Colon (tissue), 2 donors: ENCODE measurements around the gene ANKRD18B.
A peak's percentile ranks its signal among the peaks of the same experiment; 100 is the strongest.
"Not testable (repeated sequence)": the region's sequence is repeated elsewhere in the genome, so short reads cannot be mapped to it uniquely, and the experiment has no call there.

Source experiments
- FAIRE-seq: peaks from 2 replicates; lab custom pipeline; 2012; peaks lifted over from hg19 to GRCh38; lab: Jason Lieb, UNC
- donor health status: control.
- donor health status: control.

Gene ANKRD18B

GRCh38 chr9:33535541-33535940 is 11.5 kb downstream of the ANKRD18B start:
- peak; percentile 91 for FAIRE-seq

DNA sequence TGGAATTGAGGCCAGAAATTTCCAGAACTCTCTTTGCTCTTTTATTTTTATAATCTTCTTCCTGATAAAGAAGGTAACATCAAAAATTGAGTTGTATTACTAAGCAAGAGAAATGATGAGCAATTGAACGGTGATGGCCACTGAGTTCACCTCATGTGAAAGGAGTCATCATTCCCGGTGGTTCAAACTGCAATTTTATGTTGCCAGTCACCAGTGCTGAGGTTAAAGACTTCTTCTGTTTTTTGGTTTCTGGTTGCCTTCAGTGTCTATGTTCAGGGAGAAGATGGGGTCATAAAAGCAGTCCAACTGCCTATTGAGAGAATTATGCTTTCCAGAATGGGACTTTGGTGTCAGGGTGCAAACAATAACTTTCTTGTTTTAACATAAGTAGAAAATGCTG is 19.4 kb downstream of the ANKRD18B start:
- FAIRE-seq: not testable (repeated sequence)

GRCh38 chr9:33545715-33546114 is 21.7 kb downstream of the ANKRD18B start:
- not testable (repeated sequence) for FAIRE-seq

DNA sequence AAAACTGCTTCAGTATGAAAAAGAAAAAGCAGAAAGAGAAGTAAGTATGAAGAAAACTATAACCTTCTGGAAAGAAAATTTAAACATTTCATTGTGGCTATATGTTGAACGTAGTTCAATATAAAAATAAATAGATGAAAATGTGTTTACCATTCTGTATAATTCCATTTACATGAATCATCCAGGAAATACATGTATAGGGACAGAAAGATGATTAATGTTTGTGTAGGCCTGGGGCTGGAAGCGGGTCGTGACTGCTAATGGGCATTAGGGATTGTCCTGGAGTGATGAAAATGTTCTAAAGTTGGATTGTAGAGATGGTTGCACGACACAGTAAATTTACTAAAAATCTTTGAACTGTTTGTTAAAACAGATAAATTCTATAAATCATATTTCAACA is 24.8 kb downstream of the ANKRD18B start:
- FAIRE-seq: peak; percentile 28

DNA sequence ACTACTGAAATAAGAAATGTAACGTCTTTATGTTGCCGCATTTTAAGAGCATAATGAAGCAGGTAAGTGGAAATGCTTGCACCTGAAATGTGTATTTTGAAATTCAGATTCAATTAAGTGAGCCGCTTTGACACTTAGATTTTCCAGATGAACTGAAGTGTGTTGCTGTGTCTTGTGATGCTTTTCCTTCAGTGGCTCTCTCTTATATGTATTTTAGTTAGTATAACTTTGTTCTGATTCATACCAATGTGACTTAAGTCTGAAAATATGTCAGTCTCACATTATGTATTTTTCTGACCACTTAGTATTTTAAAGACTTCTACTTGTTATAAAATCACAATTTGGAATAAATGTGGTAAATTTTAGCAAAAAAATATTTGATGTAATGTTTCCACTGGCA is 25.4 kb downstream of the ANKRD18B start:
- FAIRE-seq: peak; percentile 55

GRCh38 chr9:33551183-33551582 is 27.1 kb downstream of the ANKRD18B start:
- not testable (repeated sequence) for FAIRE-seq

DNA sequence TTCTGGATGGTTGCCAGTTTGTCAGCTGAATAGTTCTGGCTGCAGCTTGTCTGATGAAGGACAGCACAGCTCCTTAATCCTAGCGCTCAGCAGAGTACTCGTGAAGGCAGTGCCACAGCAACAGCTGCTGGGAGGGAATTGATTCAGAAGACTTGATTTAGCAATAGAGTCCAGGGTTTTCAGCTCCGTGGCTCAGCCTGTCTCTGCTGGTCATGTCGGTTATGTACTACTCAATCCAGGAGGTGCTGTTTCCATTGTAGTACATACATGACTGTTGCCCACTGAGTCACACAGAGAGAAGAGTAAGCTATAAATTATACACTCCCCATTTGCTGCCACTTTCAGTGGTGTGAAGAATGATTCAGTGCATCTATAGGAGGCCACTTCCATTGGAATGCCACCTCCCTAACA is 28.3 kb downstream of the ANKRD18B start:
- not testable (repeated sequence) for FAIRE-seq

GRCh38 chr9:33560217-33560616 is 36.2 kb downstream of the ANKRD18B start:
- not testable (repeated sequence) for FAIRE-seq

DNA sequence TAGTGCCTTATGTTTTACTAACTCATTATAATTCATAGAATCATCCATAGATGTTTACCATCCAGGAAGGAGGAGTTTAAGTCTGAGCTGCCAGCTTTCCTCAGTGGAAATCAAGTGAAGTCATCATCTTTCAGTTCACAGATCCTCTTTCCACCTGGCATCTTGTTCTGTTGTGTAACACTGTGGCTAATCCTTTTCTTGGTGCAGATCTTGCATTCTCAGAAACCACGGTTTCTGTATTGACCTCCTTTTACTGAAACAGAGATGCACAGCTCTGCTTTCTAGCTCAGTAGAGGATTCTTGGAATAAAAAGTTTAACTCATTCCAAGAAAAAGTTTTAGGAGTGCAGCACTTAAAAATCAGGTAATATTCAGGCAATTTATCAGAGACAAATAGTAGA is 38.1 kb downstream of the ANKRD18B start:
- not testable (repeated sequence) for FAIRE-seq

DNA sequence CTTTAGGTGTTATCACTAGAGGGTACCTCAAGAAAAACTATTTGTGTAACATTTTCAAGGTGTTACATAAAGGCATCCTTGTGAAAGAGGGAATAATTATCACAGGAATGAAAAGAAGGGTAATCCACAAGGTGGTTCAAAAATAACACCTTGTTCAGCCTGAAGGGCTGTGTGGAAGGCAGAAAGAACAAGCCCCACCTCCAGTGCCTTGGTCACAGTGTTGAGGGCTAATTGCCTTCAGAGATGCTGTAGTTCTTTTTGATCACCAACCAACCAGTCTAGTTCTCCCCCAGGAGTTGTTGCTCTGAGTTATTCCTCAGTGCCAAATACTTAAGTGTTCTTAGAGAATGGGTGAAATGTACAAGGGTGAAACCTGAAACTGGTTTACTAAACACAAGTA is 43.7 kb downstream of the ANKRD18B start:
- not testable (repeated sequence) for FAIRE-seq

DNA sequence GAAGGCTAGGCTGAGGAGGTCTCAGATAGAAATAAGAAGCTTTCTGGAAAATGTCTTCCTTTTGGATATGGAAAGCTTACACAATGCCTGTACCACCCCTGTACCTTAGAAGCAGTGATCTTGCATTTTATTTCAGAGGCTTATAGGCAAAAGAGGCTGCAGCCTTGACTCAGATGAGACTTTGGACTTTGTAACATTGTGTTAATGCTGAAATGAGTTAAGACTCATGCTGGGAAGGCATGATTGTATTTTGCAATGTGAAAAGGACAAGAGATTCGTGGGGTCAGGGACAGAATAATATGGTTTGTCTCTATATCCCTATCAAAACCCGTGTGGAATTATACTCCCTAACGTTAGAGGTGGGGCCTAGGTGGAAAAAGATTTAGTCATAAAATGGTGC is 53.7 kb downstream of the ANKRD18B start:
- FAIRE-seq: not testable (repeated sequence)

GRCh38 chr9:33579996-33580395 is 55.9 kb downstream of the ANKRD18B start:
- FAIRE-seq: not testable (repeated sequence)

DNA sequence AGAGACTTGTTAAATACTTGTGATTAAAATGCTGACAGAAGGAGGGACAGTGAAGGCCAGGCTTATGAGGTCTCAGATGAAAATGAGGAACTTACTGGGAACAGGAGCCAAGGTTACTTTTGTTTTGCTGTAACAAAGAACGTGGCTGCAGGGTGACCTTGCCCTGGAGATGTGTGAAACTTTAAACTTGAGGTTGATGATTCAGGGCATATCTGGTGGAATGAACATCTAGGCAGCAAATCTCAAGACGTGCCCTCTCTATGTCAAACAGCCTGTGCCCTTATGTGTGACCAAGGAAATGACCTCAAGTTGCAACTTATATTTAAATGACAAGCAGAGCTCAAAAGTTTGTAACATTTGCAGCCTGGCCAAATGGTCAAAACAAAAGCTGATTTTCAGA is 58.6 kb downstream of the ANKRD18B start:
- not testable (repeated sequence) for FAIRE-seq

DNA sequence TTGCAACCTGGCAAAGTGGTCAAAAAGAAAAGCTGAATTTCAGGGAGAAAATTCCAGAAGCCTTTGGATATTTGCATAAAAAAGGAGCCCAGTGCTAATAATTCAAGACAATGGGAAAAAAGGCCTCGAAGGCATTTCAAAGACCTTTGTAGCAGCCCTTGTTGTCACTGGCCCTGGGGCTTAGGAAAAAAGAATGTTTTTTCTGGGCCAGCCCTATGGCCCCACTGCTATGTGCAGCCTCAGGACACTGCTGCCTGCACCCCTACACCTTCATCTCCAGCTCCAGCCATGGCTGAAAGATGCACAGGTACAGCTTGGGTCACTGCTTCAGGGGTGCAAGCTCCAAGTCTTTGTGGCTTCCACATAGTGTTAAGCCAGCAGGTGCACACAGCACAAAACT is 62.1 kb downstream of the ANKRD18B start:
- not testable (repeated sequence) for FAIRE-seq

DNA sequence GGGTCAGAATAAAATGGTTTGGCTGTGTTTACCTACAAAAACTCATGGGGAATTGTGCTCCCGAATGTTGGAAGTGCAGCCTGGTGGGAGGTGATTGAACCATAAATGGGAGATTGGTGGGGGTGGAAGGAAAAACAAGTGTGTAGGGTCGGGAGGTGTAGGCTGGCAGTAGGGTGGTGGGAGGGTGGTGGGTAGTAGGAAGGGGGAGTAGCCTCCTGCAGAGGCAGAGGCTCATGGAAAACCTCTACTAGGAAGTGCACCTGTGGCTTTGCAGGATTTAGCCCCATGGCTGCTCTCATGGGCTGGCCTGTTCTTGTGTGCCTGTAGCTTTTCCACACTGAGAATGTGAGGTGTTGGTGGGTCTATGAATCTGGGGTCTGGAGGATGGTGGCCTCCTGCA is 63.7 kb downstream of the ANKRD18B start:
- FAIRE-seq: not testable (repeated sequence)

DNA sequence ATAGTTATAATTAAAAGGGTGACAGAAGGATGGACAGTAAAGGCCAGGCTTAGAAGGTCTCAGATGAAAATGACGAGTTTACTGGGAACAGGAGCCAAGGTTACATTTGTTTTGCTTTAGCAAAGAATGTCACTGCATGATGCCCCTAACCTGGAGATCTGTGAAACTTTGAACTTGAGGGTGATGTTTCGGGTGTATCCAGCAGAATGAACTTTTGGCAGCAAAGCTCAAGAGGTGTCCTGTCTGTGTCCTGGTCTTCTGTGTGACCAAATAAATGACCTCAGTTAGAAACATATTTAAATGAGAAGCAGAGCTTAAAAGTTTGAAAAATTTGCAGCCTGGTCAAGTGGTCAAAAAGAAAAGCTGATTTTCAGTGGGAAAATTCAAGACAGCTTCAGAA is 64.8 kb downstream of the ANKRD18B start:
- FAIRE-seq: not testable (repeated sequence)

GRCh38 chr9:33590857-33591256 is 66.8 kb downstream of the ANKRD18B start:
- FAIRE-seq: not testable (repeated sequence)

GRCh38 chr9:33596974-33597373 is 72.9 kb downstream of the ANKRD18B start:
- not testable (repeated sequence) for FAIRE-seq

- FAIRE-seq: not testable (repeated sequence)
Measured at GRCh38 chr9:33597386-33597785, 73.3 kb downstream of the ANKRD18B start.

- not testable (repeated sequence) for FAIRE-seq
Measured at GRCh38 chr9:33598796-33599379, 74.8 kb downstream of the ANKRD18B start.

- not testable (repeated sequence) for FAIRE-seq
Measured at GRCh38 chr9:33600911-33601310, 76.9 kb downstream of the ANKRD18B start.

DNA sequence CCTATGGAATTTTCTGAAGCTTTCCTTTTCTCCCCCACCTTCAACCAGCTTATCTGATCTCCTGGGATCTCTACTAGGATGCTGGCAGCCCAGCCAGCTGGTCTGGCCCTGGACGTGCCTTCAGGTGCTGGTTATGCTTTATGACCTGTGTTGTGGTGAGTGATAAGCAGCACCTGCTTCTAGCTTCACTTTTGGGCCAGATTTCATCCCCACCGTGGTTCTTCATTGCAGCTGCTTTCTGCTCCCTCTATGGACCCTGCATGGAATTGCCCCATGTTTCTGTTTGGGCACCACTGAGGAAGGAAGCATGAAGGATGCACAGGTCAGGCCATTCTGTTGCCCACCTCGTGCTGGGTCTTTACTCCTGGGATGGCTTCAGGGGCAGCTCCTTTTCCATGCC is 80.2 kb downstream of the ANKRD18B start:
- FAIRE-seq: not testable (repeated sequence)

- not testable (repeated sequence) for FAIRE-seq
Measured at GRCh38 chr9:33604936-33605335, 80.9 kb downstream of the ANKRD18B start.

GRCh38 chr9:33611358-33611757 is 87.3 kb downstream of the ANKRD18B start:
- FAIRE-seq: no peak
